HEK293T (cell line): ENCODE measurements around the gene GIGYF2.
"Not testable (repeated sequence)": the region's sequence is repeated elsewhere in the genome, so short reads cannot be mapped to it uniquely, and the experiment has no call there.

Experiments used
- CTBP1 ChIP-seq: fragments of 450-650 bp; IDR thresholded peaks from 2 replicates; pipeline ENCODE4 v1.6.1; 2016; ENCODE audit warnings: borderline replicate concordance
- ELF4 ChIP-seq: fragments of 450-650 bp; IDR thresholded peaks from 2 replicates; pipeline ENCODE4 v1.6.1; 2017; ENCODE audit warnings: antibody characterized with exemption
- FOXA1 ChIP-seq: fragments of 450-650 bp; IDR thresholded peaks from 2 replicates; pipeline ENCODE4 v1.6.1; 2016; ENCODE audit warnings: mild to moderate bottlenecking
- FOXK2 ChIP-seq: fragments of 450-650 bp; IDR thresholded peaks from 2 replicates; pipeline ENCODE4 v1.6.1; 2016; ENCODE audit warnings: mild to moderate bottlenecking
- FOXM1 ChIP-seq: fragments of 450-650 bp; IDR thresholded peaks from 2 replicates; pipeline ENCODE4 v1.6.1; 2017; ENCODE audit warnings: mild to moderate bottlenecking, borderline replicate concordance
- HDGF ChIP-seq: fragments of 450-650 bp; IDR thresholded peaks from 2 replicates; pipeline ENCODE4 v1.6.1; 2017; ENCODE audit warnings: antibody characterized with exemption, borderline replicate concordance
- L3MBTL2 ChIP-seq: fragments of 450-650 bp; conservative IDR thresholded peaks from 2 replicates; pipeline ENCODE4 v1.6.1; 2016; ENCODE audit warnings: mild to moderate bottlenecking
- LEF1 ChIP-seq: fragments of 450-650 bp; IDR thresholded peaks from 2 replicates; pipeline ENCODE4 v1.6.1; 2017; ENCODE audit warnings: mild to moderate bottlenecking, borderline replicate concordance
- SP1 ChIP-seq: fragments of 450-650 bp; IDR thresholded peaks from 2 replicates; pipeline ENCODE4 v1.6.1; 2017
- SUZ12 ChIP-seq: fragments of 450-650 bp; IDR thresholded peaks from 2 replicates; pipeline ENCODE4 v1.6.1; 2016; ENCODE audit warnings: mild to moderate bottlenecking
- TARDBP ChIP-seq: fragments of 450-650 bp; IDR thresholded peaks from 2 replicates; pipeline ENCODE4 v1.6.1; 2016
- TF ChIP-seq, protein P1 (sequence below): fragments of 450-650 bp; IDR thresholded peaks from 2 replicates; pipeline ENCODE4 v1.6.1; 2016

DNA sequence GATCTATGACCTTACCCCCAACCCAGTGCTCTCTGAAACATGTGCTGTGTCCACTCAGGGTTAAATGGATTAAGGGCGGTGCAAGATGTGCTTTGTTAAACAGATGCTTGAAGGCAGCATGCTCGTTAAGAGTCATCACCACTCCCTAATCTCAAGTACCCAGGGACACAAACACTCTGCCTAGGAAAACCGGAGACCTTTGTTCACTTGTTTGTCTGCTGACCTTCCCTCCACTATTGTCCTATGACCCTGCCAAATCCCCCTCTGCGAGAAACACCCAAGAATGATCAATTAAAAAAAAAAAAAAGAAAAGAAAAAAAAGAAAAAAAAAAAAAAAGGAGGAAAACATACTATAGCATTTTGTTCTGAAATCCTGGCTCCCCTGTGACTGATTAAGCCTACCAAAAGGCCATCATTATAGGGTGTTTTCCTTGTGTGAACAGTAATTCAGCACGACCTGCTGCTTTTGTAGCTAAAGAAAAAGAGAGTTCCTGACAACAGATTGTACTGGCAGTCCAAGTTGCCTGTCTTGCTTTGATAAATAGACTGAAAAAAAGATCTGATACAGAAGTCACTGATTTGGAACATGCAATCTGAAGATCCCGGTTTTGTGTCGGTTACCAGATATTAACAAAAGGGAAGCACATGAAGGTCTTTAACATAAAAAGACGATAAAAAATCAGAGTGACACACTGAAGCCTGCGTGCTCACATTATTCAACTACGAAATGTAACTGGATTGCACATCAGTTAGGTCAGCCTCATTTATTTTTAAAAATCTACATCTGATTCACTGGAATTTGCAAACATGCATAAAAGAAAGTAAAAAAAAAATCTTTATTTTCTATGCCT is 210.0 kb downstream of the GIGYF2 start:
- TF ChIP-seq, protein P1, sequence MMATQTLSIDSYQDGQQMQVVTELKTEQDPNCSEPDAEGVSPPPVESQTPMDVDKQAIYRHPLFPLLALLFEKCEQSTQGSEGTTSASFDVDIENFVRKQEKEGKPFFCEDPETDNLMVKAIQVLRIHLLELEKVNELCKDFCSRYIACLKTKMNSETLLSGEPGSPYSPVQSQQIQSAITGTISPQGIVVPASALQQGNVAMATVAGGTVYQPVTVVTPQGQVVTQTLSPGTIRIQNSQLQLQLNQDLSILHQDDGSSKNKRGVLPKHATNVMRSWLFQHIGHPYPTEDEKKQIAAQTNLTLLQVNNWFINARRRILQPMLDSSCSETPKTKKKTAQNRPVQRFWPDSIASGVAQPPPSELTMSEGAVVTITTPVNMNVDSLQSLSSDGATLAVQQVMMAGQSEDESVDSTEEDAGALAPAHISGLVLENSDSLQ = not testable (repeated sequence)
- TF ChIP-seq CTBP1, FOXA1, FOXK2, ELF4, TARDBP, HDGF, SP1, FOXM1, SUZ12, LEF1, L3MBTL2: not testable (repeated sequence)
